Right cardiac atrium (tissue), 5 donors: ENCODE data around the gene PHLDB2. TPM values are rescaled to one million over a fixed set of nuclear protein-coding genes. Genes with fewer than 3 reads are reported as not detected.

Source experiments
- ATAC-seq, 2 donors: fragments of 200-7000 bp; cut with Tn5 transposase; one replicate each; pipeline versions ENCODE4 v1.8.0 to v1.9.1; 2020; ENCODE audit warnings: moderate library complexity in 2 of 2, mild to moderate bottlenecking in 1 of 2
- DNase-seq, 3 donors: peaks; one replicate each; pipeline ENCODE4 v3.0.0-alpha.2; 2020
- H3K27ac ChIP-seq: one replicate; pipeline ENCODE4 v1.5.1; 2013; ENCODE audit warnings: mild to moderate bottlenecking, low read length, control low read depth, moderate library complexity
- H3K27me3 ChIP-seq: one replicate; pipeline ENCODE4 v1.6.1; 2013; ENCODE audit not compliant: control insufficient read depth, insufficient read depth
- H3K4me1 ChIP-seq: one replicate; pipeline ENCODE4 v1.6.1; 2013; ENCODE audit warnings: low read length; ENCODE audit not compliant: control insufficient read depth, insufficient read depth
- H3K4me3 ChIP-seq: one replicate; pipeline ENCODE4 v1.5.1; 2013; ENCODE audit warnings: low read length, control low read depth
- H3K9me3 ChIP-seq: one replicate; pipeline ENCODE4 v1.6.1; 2013; ENCODE audit warnings: low read length; ENCODE audit not compliant: control insufficient read depth
- WGBS: extraction: QIAGEN DNeasy Blood & Tissue Kit; methylation state at CpG from one replicate; pipeline ENCODE4 v1.1.7; 2013; 5-methylcytosine and 5-hydroxymethylcytosine counted together
- intact Hi-C, 4 donors: fragments of 100-400 bp; cut with DNase I; formaldehyde crosslinking; loops; one replicate each; pipeline versions ENCODE4 v1.11.0 to v1.14.0; 2022 to 2023
- polyA plus RNA-seq: library from polyadenylated mRNA; stranded (reverse); fragments of 200-250 nt; gene quantifications from one replicate; pipeline ENCODE4 v1.2.3, GENCODE V29; 2013
- total RNA-seq, 4 donors: library from RNA; stranded (reverse); fragmentation: NEBNext Ultra II Directional; extraction: Animal tissue kit (Norgen Biotek cat#: 25700); gene quantifications; one replicate each; pipeline ENCODE4 v1.2.1, GENCODE V29; 2021
- donor health status: healthy with polysubstance abuse.
- donor health status: DM: no; HTN: yes; CAD: no.
- donor health status: DM: no; HTN: no; CAD: no.
- donor health status: DM: no; HTN: yes; CAD: no; lungs with severe emphysema.
- donor health status: DM: yes; HTN: yes; CAD: no.

The PHLDB2 gene
- total and polyA plus RNA-seq, 5 donors, result 9.5 to 22.8 (median 17.5) TPM

DNA sequence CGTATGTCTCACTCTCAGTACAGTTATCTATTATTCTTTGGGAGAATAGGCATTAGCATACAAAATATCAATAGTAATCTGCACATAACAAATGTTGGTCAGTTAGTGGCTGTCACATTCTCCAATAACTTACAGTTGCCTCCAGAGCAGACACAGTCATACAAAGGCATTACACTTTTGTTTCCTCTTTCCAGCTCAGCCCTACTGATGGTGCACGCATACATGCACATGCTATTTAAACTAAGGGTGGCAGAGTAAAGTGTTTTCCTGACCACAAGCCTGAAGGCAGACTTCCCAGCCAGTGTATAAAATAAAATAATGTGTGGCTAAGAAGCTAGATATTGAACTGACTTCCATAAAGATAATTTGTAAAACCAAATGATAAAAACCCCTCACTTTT lies 47.6 kb downstream of the PHLDB2 start:
- Histone ChIP-seq H3K9me3 (no peaks in the 10 kb centered on the region), H3K27ac (no peak overlapping the region), H3K4me1 (peaks cover 6% of the 10 kb centered on the region), H3K27me3 (no peaks in the 10 kb centered on the region), H3K4me3 (no peak overlapping the region)
- intact Hi-C loops, result no loop called here
- 77% methylated on average over 2 of the region's 2 CpGs for WGBS
- DNase-seq (no peak), ATAC-seq (no peak)

DNA sequence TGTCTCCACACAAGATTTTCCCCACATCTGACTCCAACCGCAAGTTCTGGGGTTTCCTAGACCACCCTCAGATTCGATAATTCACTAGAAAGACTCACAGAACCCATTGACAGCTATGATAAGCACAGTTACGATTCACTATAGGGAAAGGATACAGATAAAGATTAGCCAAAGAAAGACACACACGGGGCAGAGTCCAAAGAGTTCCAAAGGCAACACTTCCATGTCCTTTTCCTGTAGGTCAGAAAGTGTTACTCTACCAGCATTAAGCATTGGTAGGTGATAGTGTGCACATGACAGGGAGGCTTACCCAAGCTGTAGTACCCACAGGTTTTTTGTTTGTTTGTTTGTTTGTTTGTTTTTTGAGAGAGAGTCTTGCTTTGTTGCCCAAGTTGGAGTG lies 48.1 kb downstream of the PHLDB2 start:
- WGBS, result 56% methylated on average over 4 of the region's 4 CpGs
- intact Hi-C loops, result no loop called here
- Histone ChIP-seq H3K27ac (no peak overlapping the region), H3K9me3 (no peaks in the 10 kb centered on the region), H3K27me3 (no peaks in the 10 kb centered on the region), H3K4me1 (peaks cover 6% of the 10 kb centered on the region), H3K4me3 (no peak overlapping the region)
- DNase-seq (no peak), ATAC-seq (no peak)

DNA sequence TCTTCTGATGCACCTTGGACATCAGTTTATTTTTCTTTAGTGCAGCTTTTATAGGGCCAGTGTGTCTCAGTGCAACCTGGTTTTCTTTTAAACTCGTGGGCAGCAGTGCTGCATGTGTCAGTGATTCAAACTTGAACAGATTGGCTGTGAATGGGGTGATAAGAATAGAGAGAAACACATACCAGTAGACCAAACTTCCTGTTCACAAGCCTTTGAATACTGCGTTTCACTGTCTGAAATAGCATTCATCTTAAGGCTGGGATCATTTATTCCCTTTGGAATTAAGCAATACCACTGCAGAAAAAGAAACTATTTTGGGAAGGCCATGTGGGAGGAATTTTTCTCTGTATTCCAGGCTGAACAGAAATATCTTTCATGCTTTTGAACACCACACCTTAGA lies 51.7 kb downstream of the PHLDB2 start:
- ATAC-seq (peak; percentile 82 to 83), DNase-seq (no peak)
- Histone ChIP-seq H3K27me3 (no peaks in the 10 kb centered on the region), H3K9me3 (no peaks in the 10 kb centered on the region), H3K4me1 (peaks cover 4% of the 10 kb centered on the region), H3K27ac (peak overlapping the region; percentile 7), H3K4me3 (no peak overlapping the region)
- under 1% methylated on average over 2 of the region's 2 CpGs for WGBS
- intact Hi-C loops, result no loop called here

DNA sequence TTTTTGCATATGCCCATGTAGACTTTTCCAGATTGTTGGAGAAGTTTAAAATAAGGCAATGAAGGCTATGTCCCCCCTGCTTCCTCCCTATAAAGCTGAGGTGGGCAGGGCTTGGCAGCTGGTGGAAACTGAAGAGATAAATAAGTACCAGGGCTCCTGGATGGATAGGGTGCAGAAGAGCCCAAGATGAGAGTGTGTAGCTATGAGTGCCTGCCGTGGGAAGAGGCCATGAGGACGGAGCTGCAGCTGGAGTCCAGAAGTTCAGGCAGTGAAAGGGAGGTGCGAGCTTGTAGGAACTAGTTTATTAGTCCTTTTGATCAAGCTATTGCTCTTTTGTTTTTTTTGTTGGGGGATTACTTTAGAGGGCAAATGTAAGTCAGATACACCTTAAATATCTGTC lies 52.4 kb downstream of the PHLDB2 start:
- ATAC-seq (peak; percentile 32 to 34), DNase-seq (no peak)
- intact Hi-C loops, result no loop called here
- Histone ChIP-seq H3K27ac (peak overlapping the region; percentile 30), H3K4me3 (no peak overlapping the region), H3K9me3 (no peaks in the 10 kb centered on the region), H3K27me3 (no peaks in the 10 kb centered on the region), H3K4me1 (peaks cover 4% of the 10 kb centered on the region)
- 56% methylated on average over 3 of the region's 3 CpGs for WGBS

DNA sequence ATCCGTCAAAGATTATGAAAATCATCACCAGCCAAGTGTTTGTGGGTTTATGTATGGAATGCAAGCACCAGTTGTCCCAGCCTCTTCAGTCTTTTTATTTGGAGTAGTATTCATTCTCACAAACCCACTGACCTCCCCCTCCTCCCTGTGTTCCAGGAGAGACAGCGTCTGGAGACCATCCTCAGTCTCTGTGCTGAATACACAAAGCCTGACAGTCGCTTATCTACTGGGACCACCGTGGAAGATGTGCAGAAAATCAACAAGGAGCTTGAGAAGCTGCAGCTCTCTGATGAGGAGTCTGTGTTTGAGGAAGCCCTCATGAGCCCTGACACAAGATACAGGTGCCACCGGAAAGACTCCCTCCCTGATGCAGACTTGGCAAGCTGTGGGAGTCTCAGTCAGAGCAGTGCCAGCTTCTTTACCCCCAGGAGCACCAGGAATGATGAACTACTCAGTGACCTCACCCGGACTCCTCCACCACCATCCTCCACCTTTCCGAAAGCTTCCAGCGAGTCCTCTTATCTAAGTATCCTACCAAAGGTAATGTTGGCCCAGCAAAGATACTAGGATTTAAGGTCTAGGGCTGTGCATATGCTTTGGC lies 54.2 kb downstream of the PHLDB2 start:
- H3K4me1 ChIP-seq, result peaks cover 4% of the 10 kb centered on the region
- no peaks in the 10 kb centered on the region for H3K27me3 ChIP-seq
- intact Hi-C loops, result no loop called here
- H3K27ac ChIP-seq, result no peak overlapping the region
- H3K9me3 ChIP-seq, result no peaks in the 10 kb centered on the region
- no peak overlapping the region for H3K4me3 ChIP-seq
- DNase-seq (no peak), ATAC-seq (no peak)
- WGBS, result 74% methylated on average over 8 of the region's 8 CpGs

DNA sequence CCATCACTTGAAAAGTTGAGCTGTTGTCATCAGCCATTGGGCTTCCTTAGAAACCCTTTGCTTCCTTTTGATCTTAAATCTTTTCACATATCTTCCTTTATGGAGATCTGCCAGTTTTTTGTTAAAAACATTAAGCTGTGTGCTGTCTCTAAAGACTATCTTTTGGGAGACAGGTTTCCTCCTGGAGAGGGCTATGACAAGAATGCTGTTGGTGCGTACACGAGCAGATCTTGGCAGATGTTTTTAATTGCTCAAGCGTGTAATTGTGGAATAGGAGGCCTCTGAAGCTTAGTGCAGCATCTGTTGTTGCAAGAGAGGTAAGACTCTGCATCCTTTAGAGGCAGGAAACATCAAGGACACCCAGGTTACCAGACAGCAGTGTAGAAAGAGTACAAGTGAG lies 56.8 kb downstream of the PHLDB2 start:
- Histone ChIP-seq H3K27ac (no peak overlapping the region), H3K27me3 (no peaks in the 10 kb centered on the region), H3K4me3 (no peak overlapping the region), H3K9me3 (no peaks in the 10 kb centered on the region), H3K4me1 (peaks cover 4% of the 10 kb centered on the region)
- peak in 1 of 2 donors; percentile 45 for ATAC-seq
- 53% methylated on average over 3 of the region's 3 CpGs for WGBS
- intact Hi-C loops, result no loop called here
- no peak for DNase-seq

DNA sequence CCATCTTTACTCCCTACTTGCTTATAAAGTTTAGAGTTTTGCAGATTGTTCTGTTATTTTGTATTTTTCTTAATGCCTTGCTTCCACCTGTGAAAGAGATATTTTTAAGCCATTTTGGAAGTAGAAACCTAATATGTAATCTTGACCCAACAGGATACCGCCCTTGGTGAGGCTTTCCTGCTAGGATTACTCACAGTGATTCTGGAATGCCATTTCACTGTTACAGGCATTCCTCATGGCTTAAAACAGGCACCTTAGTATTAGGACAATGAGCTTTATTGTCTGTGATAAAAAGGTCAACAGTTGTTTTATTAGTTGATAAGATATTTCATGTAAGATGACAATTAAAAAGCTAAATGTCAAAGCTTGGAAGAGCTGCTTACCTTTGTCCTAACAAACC lies 58.2 kb downstream of the PHLDB2 start:
- no peak for DNase-seq
- no peak overlapping the region for H3K27ac ChIP-seq
- intact Hi-C loops, result no loop called here
- no peak overlapping the region for H3K4me3 ChIP-seq
- H3K4me1 ChIP-seq, result no peaks in the 10 kb centered on the region
- no peaks in the 10 kb centered on the region for H3K9me3 ChIP-seq
- WGBS, result 74% methylated on average over 1 of the region's 1 CpG
- no peaks in the 10 kb centered on the region for H3K27me3 ChIP-seq
- ATAC-seq, result peak in 1 of 2 donors; percentile 84

DNA sequence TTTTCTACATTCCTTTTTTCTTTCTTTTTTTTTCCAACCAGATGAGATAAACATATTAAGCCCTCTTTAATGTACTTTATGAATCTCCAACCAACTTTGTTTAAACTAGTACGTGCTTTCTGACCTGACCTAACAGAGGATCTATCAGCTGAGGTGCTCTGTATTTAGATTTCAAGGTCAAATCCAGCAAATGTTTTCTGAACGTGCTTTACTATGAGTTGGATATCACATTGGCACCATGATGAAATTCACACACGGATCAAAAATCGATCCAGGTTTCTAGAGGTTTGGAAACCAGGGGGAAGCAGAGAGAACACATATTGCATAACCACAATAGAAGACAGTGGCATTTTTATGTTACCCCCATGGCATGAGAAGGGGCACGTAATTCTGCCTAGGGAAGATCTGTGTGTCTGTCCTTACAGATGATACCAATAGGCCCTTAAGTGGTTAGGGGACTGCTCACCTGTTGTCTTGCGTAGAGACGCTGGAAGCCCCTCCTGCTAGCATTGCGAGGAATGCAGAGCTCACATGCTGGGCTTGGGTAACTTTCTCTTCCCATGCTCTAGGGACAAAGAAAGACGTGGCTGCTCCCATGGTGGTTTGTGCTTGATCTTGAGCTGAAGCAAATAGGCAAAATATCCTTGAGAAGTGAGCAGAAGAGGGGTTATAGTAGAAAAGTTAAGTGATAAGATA lies 60.5 kb downstream of the PHLDB2 start:
- no peak overlapping the region for H3K27ac ChIP-seq
- H3K4me1 ChIP-seq, result peaks cover 5% of the 10 kb centered on the region
- 93% methylated on average over 9 of the region's 9 CpGs for WGBS
- no peak overlapping the region for H3K4me3 ChIP-seq
- no peaks in the 10 kb centered on the region for H3K27me3 ChIP-seq
- H3K9me3 ChIP-seq, result no peaks in the 10 kb centered on the region
- DNase-seq (no peak), ATAC-seq (no peak)
- intact Hi-C loops, result no loop called here

DNA sequence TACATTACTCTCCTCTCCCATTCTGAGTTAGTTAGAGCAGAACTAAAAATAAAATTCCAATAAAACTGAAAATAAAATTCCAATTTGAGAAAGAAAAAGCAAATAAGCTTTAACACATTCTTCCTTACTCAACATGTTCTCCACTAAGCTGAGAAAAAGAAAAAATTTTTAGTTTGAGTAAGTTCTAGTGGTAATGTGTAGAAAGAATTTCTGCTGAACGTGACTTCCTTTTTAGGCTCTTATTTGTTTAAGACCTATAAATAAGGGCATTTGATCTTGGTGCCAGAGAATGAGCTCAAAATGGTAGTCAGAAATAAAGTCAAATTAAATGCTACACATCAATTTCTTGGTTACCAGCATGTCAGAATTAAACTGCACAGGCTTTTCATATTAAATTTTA lies 62.1 kb downstream of the PHLDB2 start:
- no peak overlapping the region for H3K27ac ChIP-seq
- H3K4me1 ChIP-seq, result peaks cover 5% of the 10 kb centered on the region
- intact Hi-C loops, result no loop called here
- H3K9me3 ChIP-seq, result no peaks in the 10 kb centered on the region
- no peaks in the 10 kb centered on the region for H3K27me3 ChIP-seq
- no peak for ATAC-seq
- no peak overlapping the region for H3K4me3 ChIP-seq
- DNase-seq, result no peak
- 81% methylated on average over 1 of the region's 1 CpG for WGBS

DNA sequence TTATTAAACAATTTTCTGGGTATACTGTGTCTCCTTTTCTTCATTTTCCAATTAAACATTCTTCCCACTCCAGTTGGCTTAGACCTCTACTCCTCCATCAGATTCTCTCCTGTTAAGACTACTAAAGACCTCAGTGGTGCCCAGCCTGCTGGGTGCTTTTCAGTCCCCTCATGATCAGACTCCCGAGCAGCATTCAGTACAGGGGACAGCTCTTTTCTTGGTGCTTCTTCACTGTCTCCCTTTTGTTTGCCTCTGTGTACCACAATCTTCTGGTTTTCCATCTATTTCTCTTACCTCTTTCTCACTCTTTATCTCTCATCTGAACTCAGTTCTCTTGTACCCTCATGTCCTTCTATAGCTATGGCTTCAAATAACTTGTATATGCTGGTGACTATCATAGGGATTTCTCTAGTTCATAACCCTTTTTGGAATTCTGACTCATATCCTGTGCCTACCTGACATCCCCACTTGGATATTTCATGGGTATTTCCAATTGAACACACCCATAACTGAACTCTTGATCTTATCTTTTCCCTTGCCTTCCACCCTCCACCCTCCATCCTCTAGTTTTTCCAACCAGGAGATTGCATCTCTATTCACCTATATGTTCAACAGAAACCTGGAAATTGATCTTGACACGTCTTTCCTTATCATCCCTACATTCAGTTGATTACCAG lies 64.2 kb downstream of the PHLDB2 start:
- H3K27me3 ChIP-seq, result no peaks in the 10 kb centered on the region
- H3K9me3 ChIP-seq, result no peaks in the 10 kb centered on the region
- H3K4me3 ChIP-seq, result no peak overlapping the region
- H3K4me1 ChIP-seq, result peaks cover 5% of the 10 kb centered on the region
- H3K27ac ChIP-seq, result no peak overlapping the region
- no peak for ATAC-seq
- intact Hi-C loops, result no loop called here
- DNase-seq, result no peak
- under 1% methylated on average over 2 of the region's 2 CpGs for WGBS

DNA sequence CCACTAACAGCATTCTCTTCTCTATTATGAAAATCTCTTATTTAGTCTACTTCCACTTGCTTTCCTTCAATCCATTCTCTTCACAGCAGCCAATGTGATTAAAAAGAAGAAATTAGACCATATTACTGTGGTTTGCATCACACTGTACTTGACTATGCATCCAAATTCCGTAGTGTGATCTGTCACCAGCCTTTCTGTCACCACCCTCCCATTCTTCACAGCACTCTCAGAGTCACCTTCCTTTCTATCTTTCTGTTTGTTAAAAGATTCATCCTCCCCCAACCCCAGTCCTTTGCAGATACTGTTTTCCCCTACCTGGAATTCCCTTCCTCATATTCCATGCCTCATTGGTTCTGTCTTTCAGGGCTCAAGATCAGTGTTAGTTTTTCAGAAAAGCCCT lies 64.7 kb downstream of the PHLDB2 start:
- Histone ChIP-seq H3K9me3 (no peaks in the 10 kb centered on the region), H3K4me1 (peaks cover 5% of the 10 kb centered on the region), H3K27ac (no peak overlapping the region), H3K4me3 (no peak overlapping the region), H3K27me3 (no peaks in the 10 kb centered on the region)
- WGBS, result 0% methylated on average over 1 of the region's 1 CpG
- ATAC-seq (no peak), DNase-seq (no peak)
- intact Hi-C loops, result no loop called here
